ENCODE data around the gene PFKP.
"Not testable (repeated sequence)": the region's sequence is repeated elsewhere in the genome, so short reads cannot be mapped to it uniquely, and the experiment has no call there.

The PFKP gene

DNA sequence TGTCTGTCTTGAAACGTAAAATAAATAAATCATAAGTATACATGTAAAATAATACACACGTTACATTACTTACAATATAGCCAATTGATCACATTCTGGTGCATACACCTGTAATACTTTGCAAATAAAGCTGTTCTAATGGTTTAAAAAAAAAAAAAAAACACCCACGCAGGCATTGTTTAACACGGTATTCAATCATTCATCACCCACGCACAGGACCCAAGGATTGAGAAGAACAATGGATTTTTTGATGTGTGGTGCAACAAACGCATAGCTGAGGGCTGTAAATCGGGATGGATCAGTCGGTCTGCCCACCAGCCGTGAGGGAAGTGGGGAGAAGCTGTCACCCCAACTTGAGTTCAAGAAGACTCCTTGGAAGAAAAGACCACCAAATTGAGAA, 96.5 kb downstream of the PFKP start:
- DNase-seq: no peak

GRCh38 chr10:3165196-3165595, 97.8 kb downstream of the PFKP start:
- DNase-seq: no peak

DNA sequence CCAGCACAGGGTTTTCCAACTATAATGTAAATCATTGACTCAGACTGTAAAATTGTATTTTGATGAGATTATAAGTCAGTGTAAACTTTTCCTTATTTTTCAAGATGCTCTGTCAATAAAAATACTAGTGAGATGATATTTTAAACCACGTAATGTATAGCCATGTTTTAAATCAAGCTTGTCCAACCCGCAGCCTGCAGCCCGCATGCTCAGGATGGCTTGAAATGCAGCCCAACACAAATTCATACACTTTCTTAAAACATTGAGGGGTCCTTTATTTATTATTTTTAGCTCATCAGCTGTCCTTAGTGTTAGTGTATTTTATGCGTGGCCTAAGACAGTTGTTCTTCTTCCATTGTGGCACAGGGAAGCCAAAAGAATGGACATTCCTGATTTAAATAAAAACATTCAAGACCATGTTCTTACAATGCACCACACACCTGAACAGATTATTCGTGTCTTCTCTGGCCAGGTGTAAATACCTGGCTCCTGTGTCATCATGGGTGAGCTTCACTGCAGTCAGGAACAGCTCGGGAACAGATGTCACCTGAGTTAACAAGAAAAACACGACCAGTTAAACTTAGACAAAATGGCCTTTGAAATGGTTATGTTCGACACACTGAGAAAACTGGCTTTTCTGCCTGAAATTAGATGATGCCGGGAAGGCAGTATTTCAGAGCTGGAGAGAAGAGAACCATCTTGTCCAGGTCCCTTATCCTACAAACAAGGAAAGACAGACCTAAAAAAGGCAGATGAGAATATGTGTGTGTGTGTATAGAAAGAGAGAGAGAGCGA, 99.3 kb downstream of the PFKP start:
- no peak for DNase-seq

- DNase-seq: no peak
Observed at GRCh38 chr10:3167611-3168330, 100.4 kb downstream of the PFKP start.

- no peak for DNase-seq
Observed at GRCh38 chr10:3169271-3169670, 101.9 kb downstream of the PFKP start.

DNA sequence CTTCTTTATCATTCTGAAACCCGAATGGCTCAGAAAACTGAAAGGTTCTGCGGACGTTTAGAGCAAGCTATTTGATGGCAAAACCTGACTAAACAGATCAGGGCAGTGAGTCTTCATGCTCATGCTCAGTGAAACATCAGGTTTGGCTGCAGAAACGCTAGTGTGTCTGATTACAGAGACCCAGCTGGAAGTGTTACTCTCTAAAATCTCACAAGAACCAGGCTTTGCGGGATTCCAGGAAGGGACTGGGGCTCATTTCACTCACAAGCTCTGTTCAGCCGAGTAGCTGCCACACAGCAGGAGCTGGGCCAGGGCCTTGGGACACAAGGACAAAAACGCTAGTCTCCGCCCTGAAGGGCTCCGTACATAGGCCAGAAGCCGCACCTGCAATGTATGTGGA, 102.3 kb downstream of the PFKP start:
- no peak for DNase-seq

DNA sequence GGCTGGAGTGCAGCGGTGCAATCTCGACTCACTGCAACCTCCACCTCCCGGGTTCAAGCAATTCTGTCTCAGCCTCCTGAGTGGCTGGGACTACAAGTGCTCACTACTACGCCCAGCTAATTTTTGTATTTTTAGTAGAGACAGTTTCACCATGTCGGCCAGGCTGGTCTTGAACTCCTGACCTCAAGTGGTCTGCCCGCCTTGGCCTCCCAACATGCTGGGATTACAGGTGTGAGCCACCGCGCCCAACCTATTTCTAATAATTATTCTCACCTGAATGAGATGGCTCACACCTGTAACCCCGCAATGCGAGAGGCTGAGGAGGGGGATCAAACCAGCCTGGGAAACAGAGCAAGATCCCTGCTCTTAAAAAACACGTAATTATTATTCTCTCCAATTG, 104.1 kb downstream of the PFKP start:
- not testable (repeated sequence) for DNase-seq

DNA sequence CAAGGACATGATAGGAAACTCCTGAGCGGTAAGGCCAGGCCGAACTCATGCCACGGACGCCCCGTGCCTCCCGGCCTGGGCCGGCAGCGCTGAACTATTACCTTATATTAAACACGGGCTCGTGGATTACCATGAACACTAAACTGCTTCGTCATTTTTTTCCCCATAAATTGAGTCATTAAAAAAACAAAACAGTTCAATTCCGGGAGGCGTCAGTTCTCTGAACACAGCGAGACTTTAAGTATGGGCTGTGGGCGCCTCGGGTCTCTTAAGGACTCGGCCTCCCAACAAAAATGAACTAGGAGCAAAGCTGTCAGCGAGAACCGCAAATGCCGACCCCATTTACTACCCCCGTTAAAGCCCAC, 104.7 kb downstream of the PFKP start:
- peak; percentile 42 for DNase-seq

GRCh38 chr10:3172446-3173170, 105.3 kb downstream of the PFKP start, which contains the start of gene PITRM1:
TSS of gene PITRM1 (minus strand) at chr10:3172782. CDS start at chr10:3172772, 10 bp downstream.
- peak; percentile 99 for DNase-seq

GRCh38 chr10:3173171-3173878, 106.0 kb downstream of the PFKP start:
- no peak for DNase-seq

GRCh38 chr10:3178042-3178441, 110.7 kb downstream of the PFKP start:
- DNase-seq: no peak

DNA sequence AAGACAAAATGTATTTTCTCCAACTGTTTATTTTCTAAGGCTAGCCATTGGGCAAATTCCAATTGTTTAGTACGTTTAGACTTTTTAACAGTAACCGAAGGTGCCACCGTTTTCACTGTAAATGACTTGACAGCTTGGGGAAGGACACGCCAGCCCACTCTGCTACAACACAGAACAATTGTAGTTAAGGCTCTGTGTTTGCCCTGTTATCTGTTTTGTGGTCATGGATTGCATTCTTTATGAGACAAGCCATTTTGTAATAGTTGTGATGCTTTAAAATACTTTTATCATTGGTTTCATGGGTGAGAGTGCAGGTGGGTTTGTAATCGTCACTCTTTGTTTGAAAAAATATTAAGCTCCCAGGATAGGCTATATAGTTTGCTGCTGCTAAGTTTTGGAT, 111.8 kb downstream of the PFKP start:
- DNase-seq: no peak

DNA sequence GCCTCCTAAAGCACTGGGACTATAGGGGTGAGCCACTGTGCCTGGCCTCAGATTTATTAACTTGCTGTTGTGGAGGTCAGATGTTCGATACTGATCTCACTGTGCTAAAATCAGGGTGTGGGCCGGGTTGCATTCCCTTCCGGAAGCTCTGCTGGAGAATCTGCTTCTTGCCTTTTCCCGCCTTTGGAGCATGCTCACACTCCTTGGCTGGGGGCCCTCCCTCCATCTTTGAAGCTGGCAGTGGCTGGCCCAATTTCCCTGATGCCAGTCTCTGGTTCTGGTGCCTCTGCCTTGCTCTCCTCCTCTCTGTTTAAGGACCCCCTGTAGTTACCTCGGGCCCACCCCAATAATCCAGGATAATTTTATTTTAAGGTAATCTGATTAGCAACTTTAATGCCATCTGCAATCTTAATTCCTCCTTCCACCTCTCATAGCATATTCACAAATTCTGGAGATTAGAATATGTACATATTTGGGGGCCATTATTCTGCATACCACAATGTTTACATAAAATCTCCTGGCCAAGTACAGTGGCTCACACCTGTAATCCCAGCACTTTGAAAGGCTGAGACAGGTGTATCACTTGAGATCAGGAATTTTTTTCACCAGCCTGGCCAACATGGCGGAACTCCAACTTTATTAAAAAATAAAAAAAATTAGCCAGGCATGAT, 113.1 kb downstream of the PFKP start:
- DNase-seq: no peak

GRCh38 chr10:3185386-3185785, 118.0 kb downstream of the PFKP start:
- no peak for DNase-seq

DNA sequence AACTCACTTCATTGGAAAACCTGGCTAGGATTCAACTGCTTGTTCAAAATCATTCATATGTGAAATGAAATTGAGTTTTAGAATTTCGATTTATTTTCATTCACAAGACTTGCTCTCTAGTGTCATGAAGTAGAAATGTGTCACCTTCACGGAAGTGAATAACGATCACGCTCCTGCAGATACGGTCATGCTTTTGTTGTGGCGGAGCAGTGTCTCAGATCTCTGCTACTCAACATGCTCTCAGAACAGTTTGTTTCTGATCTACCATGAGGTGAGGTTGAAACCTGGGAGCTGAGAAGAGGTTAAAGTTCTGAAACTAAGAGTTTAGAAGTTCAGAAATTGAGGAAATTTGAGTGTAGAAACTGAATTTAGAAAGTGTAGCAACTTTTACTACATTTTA, 119.0 kb downstream of the PFKP start:
- peak; percentile 60 for DNase-seq
